Measurements from ENCODE around the gene VAT1. TPM values are rescaled to one million over a fixed set of nuclear protein-coding genes. Genes with fewer than 3 reads are reported as not detected.
"Not testable (repeated sequence)": the region's sequence is repeated elsewhere in the genome, so short reads cannot be mapped to it uniquely, and the experiment has no call there.

The VAT1 gene
- polyA plus RNA-seq, 1 donor from 2014 or later: 151 TPM

- Histone ChIP-seq H3K9me3 (ENCODE audit: low read length) (no peaks in the 10 kb centered on the region), H3F3A (ENCODE audit: insufficient read depth, low read length, poor library complexity, severe bottlenecking) (no peaks in the 10 kb centered on the region), H4K20me1 (ENCODE audit: insufficient read depth) (no peaks in the 10 kb centered on the region), H3K9me2 (ENCODE audit: insufficient read depth, low read length) (no peaks in the 10 kb centered on the region), H3K27ac (ENCODE audit: low read length) (no peak overlapping the region), H3K27me3 (ENCODE audit: insufficient read depth, low read depth, low read length) (no peaks in the 10 kb centered on the region), H2AFZ (ENCODE audit: low read depth, low read length) (no peak overlapping the region), H3K79me2 (replicated peaks; ENCODE audit: insufficient read depth, low read length) (no peaks in the 10 kb centered on the region), H3K9ac (ENCODE audit: low read length) (no peak overlapping the region), H3K36me3 (ENCODE audit: insufficient read depth, low read length) (no peaks in the 10 kb centered on the region), H3K4me3 (ENCODE audit: low read length) (no peak overlapping the region), H3K4me2 (ENCODE audit: low read length) (no peak overlapping the region)
- TF ChIP-seq REST (IDR thresholded peaks at IDR 0.05; ENCODE audit: borderline replicate concordance) (no peak), SMC3 (conservative IDR thresholded peaks at IDR 0.05; ENCODE audit: poor library complexity) (no peak), POLR2AphosphoS5 (IDR thresholded peaks at IDR 0.05) (no peak), EZH2 (IDR thresholded peaks at IDR 0.05; ENCODE audit: borderline replicate concordance, insufficient read depth, low read length, poor library complexity, severe bottlenecking) (no peak)
Measured at GRCh38 chr17:43068570-43069367, 46.6 kb upstream of the VAT1 start.

- Histone ChIP-seq H3K9ac (ENCODE audit: low read length) (no peak overlapping the region), H2AFZ (ENCODE audit: low read depth, low read length) (no peak overlapping the region), H3F3A (ENCODE audit: insufficient read depth, low read length, poor library complexity, severe bottlenecking) (no peaks in the 10 kb centered on the region), H3K9me3 (ENCODE audit: low read length) (no peaks in the 10 kb centered on the region), H3K27ac (ENCODE audit: low read length) (no peak overlapping the region), H3K79me2 (replicated peaks; ENCODE audit: insufficient read depth, low read length) (no peaks in the 10 kb centered on the region), H4K20me1 (ENCODE audit: insufficient read depth) (no peaks in the 10 kb centered on the region), H3K9me2 (ENCODE audit: insufficient read depth, low read length) (no peaks in the 10 kb centered on the region), H3K4me2 (ENCODE audit: low read length) (no peak overlapping the region), H3K4me3 (ENCODE audit: low read length) (no peak overlapping the region), H3K27me3 (ENCODE audit: insufficient read depth, low read depth, low read length) (no peaks in the 10 kb centered on the region), H3K36me3 (ENCODE audit: insufficient read depth, low read length) (no peaks in the 10 kb centered on the region)
- TF ChIP-seq POLR2AphosphoS5 (IDR thresholded peaks at IDR 0.05) (no peak), TAF1 (IDR thresholded peaks at IDR 0.05; ENCODE audit: low read depth) (no peak), SMC3 (conservative IDR thresholded peaks at IDR 0.05; ENCODE audit: poor library complexity) (no peak)
Measured at GRCh38 chr17:43062984-43063638, 40.9 kb upstream of the VAT1 start.

- H3K27ac ChIP-seq (ENCODE audit: low read length): no peak overlapping the region
- H3K9ac ChIP-seq (ENCODE audit: low read length): no peak overlapping the region
- no peaks in the 10 kb centered on the region for H3K36me3 ChIP-seq (ENCODE audit: insufficient read depth, low read length)
- no peaks in the 10 kb centered on the region for H3K9me2 ChIP-seq (ENCODE audit: insufficient read depth, low read length)
- H3K27me3 ChIP-seq (ENCODE audit: insufficient read depth, low read depth, low read length): no peaks in the 10 kb centered on the region
- H3K79me2 ChIP-seq (replicated peaks; ENCODE audit: insufficient read depth, low read length): no peaks in the 10 kb centered on the region
- no peaks in the 10 kb centered on the region for H3F3A ChIP-seq (ENCODE audit: insufficient read depth, low read length, poor library complexity, severe bottlenecking)
- H3K4me3 ChIP-seq (ENCODE audit: low read length): no peak overlapping the region
- TF ChIP-seq CTCF (IDR thresholded peaks at IDR 0.05; ENCODE audit: poor library complexity, severe bottlenecking): no peak
- H2AFZ ChIP-seq (ENCODE audit: low read depth, low read length): no peak overlapping the region
- no peaks in the 10 kb centered on the region for H3K9me3 ChIP-seq (ENCODE audit: low read length)
- no peak overlapping the region for H3K4me2 ChIP-seq (ENCODE audit: low read length)
- H4K20me1 ChIP-seq (ENCODE audit: insufficient read depth): no peaks in the 10 kb centered on the region
Measured at GRCh38 chr17:43056051-43056450, 33.9 kb upstream of the VAT1 start.

GRCh38 chr17:43053008-43053407, 30.8 kb upstream of the VAT1 start:
- not testable (repeated sequence) for H3K9ac ChIP-seq (ENCODE audit: low read length)

More at GRCh38 chr17:43053008-43053407, 30.8 kb upstream of the VAT1 start:
- not testable (repeated sequence) for H3K4me2 ChIP-seq (ENCODE audit: low read length); H3K27me3 ChIP-seq (ENCODE audit: insufficient read depth, low read depth, low read length); H4K20me1 ChIP-seq (ENCODE audit: insufficient read depth); H3K9me3 ChIP-seq (ENCODE audit: low read length); H3K4me3 ChIP-seq (ENCODE audit: low read length); H3F3A ChIP-seq (ENCODE audit: insufficient read depth, low read length, poor library complexity, severe bottlenecking); H3K9me2 ChIP-seq (ENCODE audit: insufficient read depth, low read length); H3K79me2 ChIP-seq (replicated peaks; ENCODE audit: insufficient read depth, low read length); H3K27ac ChIP-seq (ENCODE audit: low read length); H2AFZ ChIP-seq (ENCODE audit: low read depth, low read length); H3K36me3 ChIP-seq (ENCODE audit: insufficient read depth, low read length)

All from neural cell (in vitro differentiated cells).